ENCODE results near the gene ADAMTS14. TPM values are rescaled to one million over a fixed set of nuclear protein-coding genes. Genes with fewer than 3 reads are reported as not detected.
"Not testable (repeated sequence)": the region's sequence is repeated elsewhere in the genome, so short reads cannot be mapped to it uniquely, and the experiment has no call there.

ADAMTS14 gene
- total RNA-seq, 1 donor: not detected

DNA sequence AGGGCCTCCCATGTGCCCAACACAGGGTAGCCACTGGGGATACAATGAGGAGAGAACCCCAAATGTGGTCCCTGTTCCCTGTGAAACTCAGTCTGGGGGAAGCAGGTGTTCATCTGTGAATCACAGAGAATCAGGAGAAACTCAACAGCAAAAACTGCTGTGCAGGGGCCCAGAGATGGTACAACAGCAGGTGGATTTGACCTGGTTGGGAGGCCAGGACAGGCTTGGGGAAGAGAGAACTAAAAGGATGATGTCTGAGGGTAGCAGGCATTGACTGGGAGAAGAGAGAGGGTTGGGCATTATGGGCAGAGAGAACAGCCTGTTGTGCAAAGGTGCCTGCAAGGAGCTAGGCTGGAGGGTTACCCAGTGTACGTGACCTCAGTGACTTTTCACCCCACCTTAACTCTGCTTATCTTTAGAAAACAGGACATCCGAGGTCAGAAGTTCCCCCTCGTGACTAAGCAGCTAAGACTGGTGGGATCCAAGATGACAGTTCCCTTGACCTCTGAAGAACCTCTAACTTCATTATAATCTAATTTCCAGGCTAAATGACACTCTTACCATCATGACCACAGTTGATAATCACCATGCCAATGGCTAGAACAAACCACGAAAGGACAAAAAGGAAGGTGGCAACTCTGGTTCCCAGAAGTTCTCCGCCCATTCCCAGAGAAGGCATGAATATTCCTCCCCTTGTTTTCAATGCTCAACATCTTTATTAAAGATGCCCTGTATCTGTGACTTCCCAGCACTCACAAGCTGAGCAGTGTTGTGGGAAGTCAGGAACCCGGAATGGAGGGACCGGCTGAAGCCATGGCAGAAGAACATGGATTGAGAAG is 5.1 kb upstream of the ADAMTS14 start:
- Histone ChIP-seq H3K27me3 (ENCODE audit: insufficient read depth, low read length) (peaks cover 7% of the 10 kb centered on the region), H3K4me1 (ENCODE audit: insufficient read depth, low read length) (no peaks in the 10 kb centered on the region), H3K9me3 (ENCODE audit: low read depth, low read length) (no peaks in the 10 kb centered on the region)

DNA sequence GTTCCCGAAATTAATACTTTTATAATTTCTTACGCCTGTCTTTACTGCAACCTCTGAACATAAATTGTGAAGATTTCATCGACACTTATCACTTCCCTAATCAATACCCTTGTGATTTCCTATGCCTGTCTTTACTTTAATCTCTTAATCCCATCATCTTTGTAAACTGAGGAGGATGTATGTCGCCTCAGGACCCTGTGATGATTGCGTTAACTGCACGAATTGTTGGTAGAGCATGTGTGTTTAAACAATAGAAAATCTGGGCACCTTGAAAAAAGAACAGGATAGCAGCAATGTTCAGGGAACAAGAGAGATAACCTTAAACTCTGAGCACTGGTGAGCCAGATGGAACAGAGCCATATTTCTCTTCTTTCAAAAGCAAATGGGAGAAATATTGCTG is 4.5 kb upstream of the ADAMTS14 start:
- not testable (repeated sequence) for H3K4me1 ChIP-seq (ENCODE audit: insufficient read depth, low read length); H3K4me3 ChIP-seq (ENCODE audit: low read length); H3K9me3 ChIP-seq (ENCODE audit: low read depth, low read length); H3K27me3 ChIP-seq (ENCODE audit: insufficient read depth, low read length)

More for the DNA sequence above, 5.1 kb upstream of the ADAMTS14 start:
- H3K4me3 ChIP-seq (ENCODE audit: low read length): no peak overlapping the region

DNA sequence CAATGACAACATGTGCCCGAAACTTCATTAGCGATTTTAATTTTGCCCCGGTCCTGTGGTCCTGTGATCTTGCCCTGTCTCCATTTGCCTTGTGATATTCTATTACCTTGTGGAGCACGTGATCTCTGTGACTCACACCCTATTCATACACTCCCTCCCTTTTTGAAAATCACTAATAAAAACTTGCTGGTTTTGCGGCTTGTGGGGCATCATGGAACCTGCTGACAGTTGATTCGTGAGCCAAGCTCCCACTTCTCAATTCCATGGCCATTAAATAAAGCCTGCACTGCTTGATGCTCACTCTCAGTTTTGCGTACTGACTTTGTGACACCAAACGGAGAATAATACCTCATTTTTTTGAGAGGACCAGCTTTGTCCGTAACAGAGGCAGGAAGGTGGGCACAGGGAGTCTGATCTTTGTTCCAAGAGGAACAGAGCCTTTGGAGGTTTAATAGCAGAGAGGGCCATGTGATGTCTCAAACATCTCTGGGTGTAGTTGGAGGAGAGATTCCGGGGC is 3.8 kb upstream of the ADAMTS14 start:
- Histone ChIP-seq H3K9me3 (ENCODE audit: low read depth, low read length) (no peaks in the 10 kb centered on the region), H3K4me1 (ENCODE audit: insufficient read depth, low read length) (peaks cover 5% of the 10 kb centered on the region), H3K4me3 (ENCODE audit: low read length) (no peak overlapping the region), H3K27me3 (ENCODE audit: insufficient read depth, low read length) (peaks cover 17% of the 10 kb centered on the region)

DNA sequence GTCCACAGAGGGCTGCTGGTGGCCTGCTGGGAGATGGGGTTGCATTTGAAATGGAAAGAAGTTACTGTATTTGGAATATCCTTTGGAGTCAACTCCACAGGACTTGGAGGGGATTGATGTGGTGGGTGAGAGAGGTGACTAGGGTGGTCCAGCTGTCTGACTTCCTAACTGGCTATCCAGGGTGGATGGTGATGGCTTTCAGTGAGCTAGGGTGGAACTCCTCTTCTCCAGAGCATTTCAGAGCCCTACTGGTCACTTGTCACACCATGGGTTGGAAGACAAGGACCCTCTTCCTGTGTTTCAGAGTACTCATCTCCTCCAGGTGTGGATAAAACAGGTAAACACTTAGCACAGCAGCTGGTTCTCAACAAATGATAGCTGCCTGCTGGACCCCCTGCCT is 3.3 kb upstream of the ADAMTS14 start:
- peaks cover 5% of the 10 kb centered on the region for H3K4me1 ChIP-seq (ENCODE audit: insufficient read depth, low read length)
- no peak overlapping the region for H3K4me3 ChIP-seq (ENCODE audit: low read length)
- no peaks in the 10 kb centered on the region for H3K9me3 ChIP-seq (ENCODE audit: low read depth, low read length)
- H3K27me3 ChIP-seq (ENCODE audit: insufficient read depth, low read length): peaks cover 19% of the 10 kb centered on the region

DNA sequence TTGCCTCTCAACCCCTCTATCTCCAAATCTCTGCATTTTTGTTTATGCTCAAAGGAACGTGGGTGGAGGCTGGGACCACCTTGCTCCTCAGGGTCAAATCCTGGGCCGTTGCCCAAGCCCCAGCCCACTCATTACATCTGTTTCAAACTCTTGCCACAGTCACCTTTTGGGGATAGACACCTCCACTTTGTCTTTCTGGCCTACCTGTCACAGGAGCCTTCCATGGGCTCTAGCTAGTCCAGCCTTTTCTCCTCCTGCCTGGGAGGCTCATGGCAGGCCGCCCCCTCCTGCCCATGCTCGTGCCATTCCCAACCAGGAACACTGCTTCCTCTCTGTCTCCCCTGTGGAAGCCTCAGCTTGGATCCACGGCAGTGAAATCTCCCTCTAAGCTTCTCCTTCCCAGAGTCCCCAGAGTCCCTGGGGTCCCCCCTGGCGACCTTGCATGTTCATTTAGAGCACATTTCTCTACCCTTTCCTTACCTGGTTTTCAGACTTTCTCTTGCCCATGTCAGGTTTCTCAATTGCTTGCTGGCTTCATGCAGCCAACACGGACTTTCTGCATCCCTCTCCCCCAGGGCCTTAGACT is 2.5 kb upstream of the ADAMTS14 start:
- H3K4me3 ChIP-seq (ENCODE audit: low read length): no peak overlapping the region
- peaks cover 5% of the 10 kb centered on the region for H3K4me1 ChIP-seq (ENCODE audit: insufficient read depth, low read length)
- H3K27me3 ChIP-seq (ENCODE audit: insufficient read depth, low read length): peaks cover 19% of the 10 kb centered on the region
- no peaks in the 10 kb centered on the region for H3K9me3 ChIP-seq (ENCODE audit: low read depth, low read length)

DNA sequence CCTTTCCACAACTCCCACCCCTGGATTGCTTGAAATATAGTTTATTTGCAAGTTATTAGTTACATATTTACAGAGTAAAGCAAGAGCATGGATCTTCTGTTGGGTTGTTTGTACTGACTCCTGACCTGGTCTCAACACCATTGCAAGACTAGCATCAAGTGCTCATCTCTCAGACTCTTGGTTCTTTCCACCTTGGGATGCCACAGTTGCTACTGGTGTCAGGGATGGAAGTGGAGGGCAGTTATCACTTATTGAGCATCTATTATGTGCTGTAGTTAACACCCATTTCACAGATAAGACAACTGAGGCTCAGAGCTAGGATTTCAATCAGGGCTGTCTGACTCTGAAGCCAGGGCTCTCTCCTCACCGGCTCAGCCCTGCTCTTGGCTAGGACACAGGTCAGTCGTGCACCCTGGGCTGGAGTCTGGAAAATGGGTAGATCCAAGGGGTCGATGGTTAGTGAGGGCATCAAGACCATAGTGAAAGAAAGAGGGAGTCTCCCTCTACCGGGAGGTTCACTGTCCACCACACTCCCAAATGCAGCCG is 614 bp upstream of the ADAMTS14 start:
- Histone ChIP-seq H3K4me1 (ENCODE audit: insufficient read depth, low read length) (peaks cover 5% of the 10 kb centered on the region), H3K4me3 (ENCODE audit: low read length) (no peak overlapping the region), H3K27me3 (ENCODE audit: insufficient read depth, low read length) (peaks cover 19% of the 10 kb centered on the region), H3K9me3 (ENCODE audit: low read depth, low read length) (no peaks in the 10 kb centered on the region)

DNA sequence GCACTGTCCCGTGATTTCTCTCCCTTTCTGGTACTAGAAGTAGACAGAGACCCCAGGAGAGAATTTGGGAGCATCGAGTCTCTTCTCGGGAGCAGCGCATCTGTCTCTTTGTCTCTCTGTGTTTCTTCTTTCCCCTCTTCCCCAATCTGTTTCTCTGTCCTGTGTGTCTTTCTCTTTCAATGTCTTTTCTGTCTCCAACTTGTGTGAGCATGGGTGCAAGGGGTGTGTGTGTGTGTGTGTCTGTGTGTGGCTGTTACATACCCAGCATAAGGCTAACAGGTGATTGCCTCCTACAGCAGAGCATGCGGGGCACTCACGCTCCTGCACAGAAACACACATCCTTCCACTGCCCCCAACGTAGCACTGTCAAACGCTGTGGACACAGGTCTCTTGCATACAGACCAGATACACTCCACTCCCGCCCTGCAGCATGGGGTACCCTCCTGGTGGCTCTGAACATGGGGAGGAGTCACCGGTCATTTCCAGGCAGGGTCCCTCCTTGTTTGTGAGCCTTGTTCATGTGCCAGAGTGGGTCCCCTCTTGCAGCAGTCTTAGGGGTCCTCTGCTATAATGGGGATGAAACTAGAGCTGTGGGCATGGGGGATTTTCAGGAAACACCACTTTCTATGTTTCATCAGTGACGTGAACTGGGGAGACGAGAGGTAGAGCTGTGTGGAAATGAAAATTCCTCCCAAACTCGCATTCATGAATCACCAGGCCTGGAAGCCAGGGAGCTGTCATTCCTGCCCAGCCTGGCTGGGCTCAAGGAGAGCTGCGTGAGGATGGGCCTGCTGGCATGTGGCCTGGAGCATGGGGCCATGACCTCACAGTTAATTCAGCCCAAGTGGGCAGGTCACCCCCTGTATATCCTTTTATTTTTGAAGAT is 980 bp downstream of the ADAMTS14 start:
- no peak overlapping the region for H3K4me3 ChIP-seq (ENCODE audit: low read length)
- peaks cover 19% of the 10 kb centered on the region for H3K27me3 ChIP-seq (ENCODE audit: insufficient read depth, low read length)
- no peaks in the 10 kb centered on the region for H3K9me3 ChIP-seq (ENCODE audit: low read depth, low read length)
- peaks cover 5% of the 10 kb centered on the region for H3K4me1 ChIP-seq (ENCODE audit: insufficient read depth, low read length)

DNA sequence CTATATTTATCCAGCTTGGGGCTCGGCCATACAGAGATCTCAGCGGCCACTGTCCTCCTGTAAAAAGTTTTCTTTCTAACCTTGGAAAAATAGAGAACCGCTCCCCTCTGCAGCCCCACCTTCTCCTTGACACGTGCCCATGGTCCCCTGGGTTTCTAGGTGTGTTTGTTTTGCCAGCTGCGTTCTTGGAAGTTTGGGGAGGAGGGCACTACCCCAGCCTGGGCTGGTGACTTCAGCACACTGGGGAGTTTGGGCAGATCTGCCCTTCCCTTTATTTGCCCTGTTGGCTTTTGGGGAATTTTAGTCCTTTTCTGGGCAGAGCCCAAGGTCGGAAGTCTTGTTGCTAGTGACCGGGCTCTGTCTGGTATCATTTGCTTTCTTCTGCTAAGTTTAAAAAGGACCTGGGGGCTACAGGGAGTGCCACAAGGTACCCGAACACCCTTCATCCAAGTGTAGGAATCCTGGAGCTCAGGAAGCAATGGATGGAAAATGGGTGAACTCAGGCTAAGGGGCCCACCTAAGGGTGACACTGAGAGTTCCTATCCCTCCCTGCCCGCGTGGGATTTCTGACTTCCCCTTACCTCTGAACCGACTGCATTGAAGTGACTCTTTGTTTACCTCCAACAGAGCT is 1.7 kb downstream of the ADAMTS14 start:
- Histone ChIP-seq H3K9me3 (ENCODE audit: low read depth, low read length) (no peaks in the 10 kb centered on the region), H3K4me3 (ENCODE audit: low read length) (no peak overlapping the region), H3K27me3 (ENCODE audit: insufficient read depth, low read length) (peaks cover 19% of the 10 kb centered on the region), H3K4me1 (ENCODE audit: insufficient read depth, low read length) (peaks cover 5% of the 10 kb centered on the region)

DNA sequence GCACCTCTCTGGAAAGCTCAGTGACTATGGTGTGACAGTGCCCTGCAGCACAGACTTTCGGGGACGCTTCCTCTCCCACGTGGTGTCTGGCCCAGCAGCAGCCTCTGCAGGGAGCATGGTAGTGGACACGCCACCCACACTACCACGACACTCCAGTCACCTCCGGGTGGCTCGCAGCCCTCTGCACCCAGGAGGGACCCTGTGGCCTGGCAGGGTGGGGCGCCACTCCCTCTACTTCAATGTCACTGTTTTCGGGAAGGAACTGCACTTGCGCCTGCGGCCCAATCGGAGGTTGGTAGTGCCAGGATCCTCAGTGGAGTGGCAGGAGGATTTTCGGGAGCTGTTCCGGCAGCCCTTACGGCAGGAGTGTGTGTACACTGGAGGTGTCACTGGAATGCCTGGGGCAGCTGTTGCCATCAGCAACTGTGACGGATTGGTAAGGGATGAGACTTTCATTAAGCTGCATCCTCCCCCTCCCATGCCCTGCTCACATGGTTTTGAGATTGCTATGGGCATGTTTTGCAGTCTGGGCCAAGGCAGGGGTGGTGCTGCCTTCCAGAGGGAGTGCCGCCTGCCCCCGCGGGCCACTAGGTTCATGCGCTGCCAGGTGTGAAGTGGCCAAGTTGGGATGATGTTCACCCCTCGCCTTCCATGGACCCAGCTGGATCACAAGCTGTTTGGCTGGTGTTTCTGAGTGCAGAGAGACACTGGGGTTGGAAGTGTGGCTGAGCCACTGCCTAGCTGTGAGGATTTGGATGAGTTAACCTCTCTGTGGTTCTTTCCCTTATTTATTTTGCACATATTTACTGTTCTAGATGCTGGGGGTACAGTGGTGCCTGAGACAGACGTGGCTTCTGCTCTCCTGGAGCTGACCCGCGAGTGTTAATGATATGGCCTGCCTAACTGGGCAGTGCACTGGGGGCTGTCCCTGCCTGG is 2.5 kb downstream of the ADAMTS14 start:
- H3K9me3 ChIP-seq (ENCODE audit: low read depth, low read length): no peaks in the 10 kb centered on the region
- peaks cover 5% of the 10 kb centered on the region for H3K4me1 ChIP-seq (ENCODE audit: insufficient read depth, low read length)
- H3K4me3 ChIP-seq (ENCODE audit: low read length): no peak overlapping the region
- peaks cover 19% of the 10 kb centered on the region for H3K27me3 ChIP-seq (ENCODE audit: insufficient read depth, low read length)

DNA sequence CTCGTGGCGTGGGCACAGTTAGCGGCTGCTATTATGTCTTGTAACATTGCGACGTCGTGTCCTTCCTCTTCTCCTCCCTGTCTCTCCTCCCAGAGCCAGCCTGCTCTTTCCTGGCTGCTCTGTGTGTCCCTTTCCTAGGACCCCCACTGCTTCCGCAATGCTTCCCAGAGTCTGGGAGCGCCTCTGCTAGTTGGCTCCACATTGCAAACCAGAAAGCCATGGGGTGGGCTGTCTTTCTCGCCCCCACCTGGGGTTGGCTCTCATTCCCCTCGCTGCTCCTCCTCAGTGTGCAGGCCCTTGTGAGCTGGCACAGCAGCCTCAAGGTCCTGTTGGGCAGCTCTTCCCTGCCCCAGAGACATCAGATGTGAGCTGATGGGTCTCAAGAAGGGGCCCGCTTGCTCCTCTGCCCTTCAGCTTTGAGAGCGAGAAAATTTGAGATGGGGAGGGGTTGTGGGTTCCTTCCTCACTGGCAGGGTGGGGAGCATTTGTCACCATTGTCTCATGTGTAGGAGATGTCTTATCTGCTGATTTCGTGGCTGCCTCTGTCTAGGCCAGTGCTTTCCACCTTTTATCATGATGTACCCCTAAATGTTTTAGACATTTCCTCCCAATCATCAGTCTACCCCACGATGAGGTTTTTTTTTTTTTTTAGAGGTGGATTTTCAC is 3.3 kb downstream of the ADAMTS14 start:
- Histone ChIP-seq H3K4me3 (ENCODE audit: low read length) (no peak overlapping the region), H3K9me3 (ENCODE audit: low read depth, low read length) (no peaks in the 10 kb centered on the region), H3K4me1 (ENCODE audit: insufficient read depth, low read length) (peaks cover 5% of the 10 kb centered on the region), H3K27me3 (ENCODE audit: insufficient read depth, low read length) (peaks cover 19% of the 10 kb centered on the region)

DNA sequence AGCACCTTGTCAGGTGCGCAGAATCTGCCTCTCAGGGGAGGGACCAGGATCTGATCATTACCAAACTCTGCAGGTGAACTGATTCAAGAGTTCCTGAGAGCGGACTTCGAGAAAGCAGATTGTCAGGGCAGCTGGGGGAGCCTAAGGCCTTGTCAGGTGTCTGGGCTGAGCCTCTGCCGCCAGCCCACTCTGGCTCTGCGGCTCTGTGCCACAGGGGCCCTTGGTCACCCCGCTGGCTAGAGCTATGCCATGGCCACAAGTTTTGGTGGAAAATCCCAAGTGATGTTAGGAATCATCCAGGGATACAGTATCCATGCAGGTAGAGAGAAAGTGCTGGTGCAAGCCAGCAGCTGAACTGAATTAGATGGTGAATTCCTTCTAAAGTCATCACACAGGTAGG is 4.2 kb downstream of the ADAMTS14 start:
- Histone ChIP-seq H3K4me1 (ENCODE audit: insufficient read depth, low read length) (peaks cover 5% of the 10 kb centered on the region), H3K4me3 (ENCODE audit: low read length) (no peak overlapping the region), H3K27me3 (ENCODE audit: insufficient read depth, low read length) (peaks cover 17% of the 10 kb centered on the region), H3K9me3 (ENCODE audit: low read depth, low read length) (no peaks in the 10 kb centered on the region)

DNA sequence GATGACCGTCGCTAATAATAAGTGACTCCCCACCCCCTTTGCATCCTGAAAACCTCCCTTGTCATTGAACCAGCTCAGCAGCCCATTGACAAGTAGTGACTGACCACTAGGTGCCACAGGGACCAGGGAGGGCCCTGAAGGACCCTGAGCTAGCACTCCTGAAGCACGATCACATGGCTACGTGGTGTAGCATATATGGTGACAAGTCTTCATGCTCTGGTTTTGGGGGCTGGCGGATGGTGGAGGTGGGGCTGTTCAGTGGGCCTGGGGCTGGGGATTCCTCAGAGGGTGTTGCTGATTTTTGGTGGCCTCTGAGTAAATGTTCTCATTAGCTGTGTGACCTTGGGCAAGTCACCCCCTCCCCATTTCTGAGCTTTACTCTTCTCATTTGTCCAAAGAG is 4.7 kb downstream of the ADAMTS14 start:
- Histone ChIP-seq H3K27me3 (ENCODE audit: insufficient read depth, low read length) (peaks cover 12% of the 10 kb centered on the region), H3K9me3 (ENCODE audit: low read depth, low read length) (no peaks in the 10 kb centered on the region), H3K4me1 (ENCODE audit: insufficient read depth, low read length) (peaks cover 5% of the 10 kb centered on the region), H3K4me3 (ENCODE audit: low read length) (no peak overlapping the region)

DNA sequence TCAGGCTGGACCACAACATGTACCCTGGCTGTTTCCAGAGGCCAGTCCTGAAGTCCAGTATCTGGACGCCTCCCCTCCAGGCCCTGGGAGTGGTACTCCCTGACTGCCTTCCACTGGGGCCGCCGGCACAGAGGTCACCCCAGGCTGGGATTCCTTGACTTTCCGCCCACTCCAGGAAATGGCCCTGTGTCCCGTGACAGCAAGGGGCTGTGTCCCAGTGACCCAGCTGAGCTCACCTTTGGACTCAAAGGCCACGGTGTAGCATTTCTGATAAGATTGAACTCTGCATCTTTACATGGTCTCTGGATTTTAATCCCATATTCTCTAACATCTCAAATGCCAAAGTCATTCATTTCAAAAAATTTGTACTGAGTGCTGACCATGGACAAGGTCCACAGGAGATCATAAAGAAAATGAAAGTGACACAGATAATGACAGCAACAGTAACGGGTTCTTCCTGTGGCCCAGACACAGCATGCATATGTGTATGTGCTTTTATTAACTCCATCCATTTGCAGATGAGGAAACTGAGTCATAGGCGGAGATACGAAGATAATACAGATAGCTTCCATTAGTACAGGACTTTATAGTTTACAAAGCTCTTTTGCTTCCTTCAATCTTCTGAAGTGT is 5.4 kb downstream of the ADAMTS14 start:
- H3K9me3 ChIP-seq (ENCODE audit: low read depth, low read length): no peaks in the 10 kb centered on the region
- H3K4me3 ChIP-seq (ENCODE audit: low read length): no peak overlapping the region
- peaks cover 11% of the 10 kb centered on the region for H3K27me3 ChIP-seq (ENCODE audit: insufficient read depth, low read length)
- peaks cover 2% of the 10 kb centered on the region for H3K4me1 ChIP-seq (ENCODE audit: insufficient read depth, low read length)

Measured in mononuclear cell (primary cell).